Activated effector memory CD4-positive, alpha-beta T cell treated with anti-CD3 and anti-CD28 coated beads, Interleukin-2, amount 50 U/mL, for 16 hours (primary cell): ENCODE results near the gene ZNF253.
"Not testable (repeated sequence)": the region's sequence is repeated elsewhere in the genome, so short reads cannot be mapped to it uniquely, and the experiment has no call there.

Source experiments
- DNase-seq: peaks from one replicate; pipeline ENCODE4 v3.0.0-alpha.2; 2020

ZNF253 gene

GRCh38 chr19:19865750-19866610 is at the start of gene ZNF253:
Gene ZNF253, plus strand, starts transcription at chr19:19865882. Its CDS starts 115 bp downstream, at chr19:19865997.
- peak; percentile 98 for DNase-seq

GRCh38 chr19:19816679-19817078 is 49.0 kb upstream of the ZNF253 start:
- DNase-seq: no peak

- peak; percentile 76 for DNase-seq
Measured at GRCh38 chr19:19817357-19817756, 48.3 kb upstream of the ZNF253 start.

GRCh38 chr19:19820774-19821320 is 44.8 kb upstream of the ZNF253 start:
- DNase-seq: no peak

- DNase-seq: peak; percentile 99
Measured at GRCh38 chr19:19821366-19821951, 44.2 kb upstream of the ZNF253 start, which contains the start of gene ZNF506. Gene ZNF506, minus strand, starts transcription at chr19:19821750. Its CDS starts 147 bp downstream, at chr19:19821603.

- peak; percentile 66 for DNase-seq
Measured at GRCh38 chr19:19821976-19822375, 43.7 kb upstream of the ZNF253 start.

GRCh38 chr19:19823916-19824315 is 41.8 kb upstream of the ZNF253 start:
- DNase-seq: no peak

- no peak for DNase-seq
Measured at GRCh38 chr19:19826875-19827274, 38.8 kb upstream of the ZNF253 start.

- DNase-seq: no peak
Measured at GRCh38 chr19:19835560-19836038, 30.1 kb upstream of the ZNF253 start.

GRCh38 chr19:19847781-19848180 is 17.9 kb upstream of the ZNF253 start:
- no peak for DNase-seq

- no peak for DNase-seq
Measured at GRCh38 chr19:19849056-19849455, 16.6 kb upstream of the ZNF253 start.

- DNase-seq: not testable (repeated sequence)
Measured at GRCh38 chr19:19851740-19852139, 13.9 kb upstream of the ZNF253 start.

- no peak for DNase-seq
Measured at GRCh38 chr19:19858751-19859150, 6.9 kb upstream of the ZNF253 start.

- DNase-seq: peak; percentile 76
Measured at GRCh38 chr19:19860756-19861390, 4.8 kb upstream of the ZNF253 start.

- DNase-seq: peak; percentile 76
Measured at GRCh38 chr19:19866611-19867248, 1.0 kb downstream of the ZNF253 start.

GRCh38 chr19:19870086-19870485 is 4.4 kb downstream of the ZNF253 start:
- DNase-seq: not testable (repeated sequence)

- DNase-seq: no peak
Measured at GRCh38 chr19:19871932-19872331, 6.2 kb downstream of the ZNF253 start.

GRCh38 chr19:19873381-19873780 is 7.7 kb downstream of the ZNF253 start:
- DNase-seq: no peak

- no peak for DNase-seq
Measured at GRCh38 chr19:19877724-19878123, 12.0 kb downstream of the ZNF253 start.

GRCh38 chr19:19884583-19884982 is 18.9 kb downstream of the ZNF253 start:
- DNase-seq: no peak

- DNase-seq: not testable (repeated sequence)
Measured at GRCh38 chr19:19892055-19892941, 26.6 kb downstream of the ZNF253 start.
